NT2/D1 (cell line): Measurements from ENCODE around the gene OR10AD1.

Experiments
- DNase-seq: peaks from one replicate; pipeline ENCODE4 v3.0.0-alpha.2; 2011; ENCODE audit warnings: low read depth, low spot score
- H3K27me3 ChIP-seq: 2 replicates; pipeline ENCODE4 v1.6.0; 2011; ENCODE audit warnings: mild to moderate bottlenecking; ENCODE audit not compliant: insufficient read length, insufficient read depth
- H3K36me3 ChIP-seq: 2 replicates; pipeline ENCODE4 v1.6.1; 2011; ENCODE audit warnings: mild to moderate bottlenecking, low read length, mixed read lengths; ENCODE audit not compliant: insufficient read depth, insufficient read length
- H3K4me1 ChIP-seq: 2 replicates; pipeline ENCODE4 v1.5.1; 2011; ENCODE audit not compliant: insufficient read depth, insufficient read length
- H3K4me3 ChIP-seq: 2 replicates; pipeline ENCODE4 v1.5.1; 2011; ENCODE audit warnings: low read depth; ENCODE audit not compliant: insufficient read length
- H3K9ac ChIP-seq: 2 replicates; pipeline ENCODE4 v1.6.0; 2011; ENCODE audit warnings: low read depth; ENCODE audit not compliant: insufficient read length
- H3K9me3 ChIP-seq: 2 replicates; pipeline ENCODE4 v1.5.1; 2011; ENCODE audit warnings: mild to moderate bottlenecking, low read length; ENCODE audit not compliant: insufficient read depth
- SUZ12 ChIP-seq: IDR thresholded peaks from 2 replicates; pipeline ENCODE4 v1.6.1; 2011; ENCODE audit not compliant: insufficient read length, insufficient read depth; ENCODE audit errors: extremely low read depth
- YY1 ChIP-seq: IDR thresholded peaks from 2 replicates; pipeline ENCODE4 v1.6.1; 2011; ENCODE audit not compliant: insufficient read length, insufficient read depth
- ZNF274 ChIP-seq: IDR thresholded peaks from 2 replicates; pipeline ENCODE4 v1.6.1; 2011; ENCODE audit warnings: mild to moderate bottlenecking, low read depth, low read length

OR10AD1 gene

DNA sequence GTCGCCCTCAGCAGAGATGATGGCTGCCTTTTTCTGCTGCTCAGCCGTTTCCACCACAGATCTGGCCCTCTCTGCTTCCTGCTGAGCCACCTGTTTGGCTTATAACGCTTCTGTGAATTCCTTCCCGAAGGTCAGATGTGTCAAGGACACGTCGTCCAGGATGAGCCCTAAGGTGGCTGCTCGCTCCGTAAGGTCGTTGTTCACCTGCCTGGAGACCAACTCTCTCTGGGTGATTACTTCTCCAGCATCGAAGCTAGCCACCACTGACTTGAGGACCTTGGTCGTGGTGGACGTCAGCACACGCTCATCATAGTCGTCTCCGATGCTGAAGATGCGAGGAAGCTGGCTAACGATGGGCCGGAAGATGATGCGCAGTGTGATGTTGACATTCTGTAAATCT, 34.1 kb downstream of the OR10AD1 start:
- Histone ChIP-seq H3K27me3 (no peaks in the 10 kb centered on the region), H3K4me3 (no peak overlapping the region), H3K9ac (no peak overlapping the region), H3K36me3 (no peaks in the 10 kb centered on the region), H3K9me3 (no peaks in the 10 kb centered on the region), H3K4me1 (no peaks in the 10 kb centered on the region)
- TF ChIP-seq ZNF274 (no peak), YY1 (no peak), SUZ12 (no peak)
- DNase-seq: no peak

- H3K4me1 ChIP-seq: no peaks in the 10 kb centered on the region
- H3K9ac ChIP-seq: no peak overlapping the region
- TF ChIP-seq YY1 (no peak), SUZ12 (no peak), ZNF274 (no peak)
- no peaks in the 10 kb centered on the region for H3K36me3 ChIP-seq
- no peak overlapping the region for H3K4me3 ChIP-seq
- DNase-seq: peak; percentile 52
- no peaks in the 10 kb centered on the region for H3K9me3 ChIP-seq
- no peaks in the 10 kb centered on the region for H3K27me3 ChIP-seq
Observed at GRCh38 chr12:48165089-48165981, 37.8 kb downstream of the OR10AD1 start.

DNA sequence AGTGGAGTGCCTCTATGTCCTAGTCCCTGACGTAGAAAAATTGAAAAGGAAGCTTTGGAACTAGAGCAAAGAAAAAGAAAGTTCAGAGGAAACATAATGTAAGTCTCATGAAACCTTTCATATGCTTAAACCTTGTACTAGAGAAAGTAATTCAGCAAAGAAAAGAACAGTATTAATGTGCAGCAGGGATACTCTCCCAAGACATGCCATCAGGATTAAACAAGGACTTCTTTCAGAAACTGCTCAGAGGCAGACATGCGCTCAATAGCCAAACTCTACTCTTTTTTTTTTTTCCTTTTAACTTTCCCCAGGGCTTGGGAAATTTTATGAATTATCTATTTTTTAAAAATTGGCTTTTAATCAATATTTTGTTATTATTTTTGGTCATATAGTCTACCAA, 38.6 kb downstream of the OR10AD1 start:
- no peaks in the 10 kb centered on the region for H3K36me3 ChIP-seq
- no peak for DNase-seq
- no peaks in the 10 kb centered on the region for H3K4me1 ChIP-seq
- TF ChIP-seq ZNF274 (no peak), SUZ12 (no peak), YY1 (no peak)
- no peaks in the 10 kb centered on the region for H3K27me3 ChIP-seq
- no peaks in the 10 kb centered on the region for H3K9me3 ChIP-seq
- H3K4me3 ChIP-seq: no peak overlapping the region
- H3K9ac ChIP-seq: no peak overlapping the region

DNA sequence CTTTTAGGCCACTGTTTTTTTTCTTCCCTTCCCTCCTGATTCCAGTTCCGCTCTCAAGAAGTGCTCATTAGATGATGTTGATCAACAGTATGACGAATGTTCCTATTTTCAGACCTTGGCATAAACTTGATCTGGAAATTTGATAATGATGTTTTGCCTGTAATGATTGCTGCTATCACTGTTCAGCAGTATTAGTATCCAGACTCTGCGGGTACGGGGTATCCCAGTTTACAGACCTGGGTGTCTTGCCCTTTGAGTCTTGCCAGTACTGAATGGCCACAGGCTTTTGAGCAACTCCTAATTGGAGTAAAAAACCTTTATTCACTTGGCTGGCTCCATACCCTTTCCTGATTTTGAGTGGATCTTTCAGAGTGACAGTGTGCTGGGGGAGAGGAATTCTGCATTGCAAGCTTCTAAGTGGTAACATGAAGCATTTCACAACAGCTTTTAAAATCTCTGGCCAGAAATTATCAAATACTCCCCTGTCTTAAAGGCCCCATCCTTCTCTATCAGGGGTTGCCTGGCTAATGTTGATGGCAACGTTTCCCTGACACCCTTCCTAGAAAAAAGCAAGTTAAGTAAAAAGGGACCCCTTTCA, 39.8 kb downstream of the OR10AD1 start:
- TF ChIP-seq YY1 (no peak), SUZ12 (no peak), ZNF274 (no peak)
- Histone ChIP-seq H3K9ac (no peak overlapping the region), H3K27me3 (no peaks in the 10 kb centered on the region), H3K4me1 (no peaks in the 10 kb centered on the region), H3K4me3 (no peak overlapping the region), H3K9me3 (no peaks in the 10 kb centered on the region), H3K36me3 (no peaks in the 10 kb centered on the region)
- no peak for DNase-seq

- H3K4me1 ChIP-seq: peaks cover 3% of the 10 kb centered on the region
- no peak overlapping the region for H3K4me3 ChIP-seq
- no peaks in the 10 kb centered on the region for H3K27me3 ChIP-seq
- no peaks in the 10 kb centered on the region for H3K9me3 ChIP-seq
- TF ChIP-seq YY1 (no peak), SUZ12 (no peak), ZNF274 (no peak)
- no peaks in the 10 kb centered on the region for H3K36me3 ChIP-seq
- no peak overlapping the region for H3K9ac ChIP-seq
- no peak for DNase-seq
Observed at GRCh38 chr12:48160807-48161206, 42.3 kb downstream of the OR10AD1 start.

- no peak for DNase-seq
- peaks cover 3% of the 10 kb centered on the region for H3K4me1 ChIP-seq
- H3K9ac ChIP-seq: no peak overlapping the region
- no peaks in the 10 kb centered on the region for H3K36me3 ChIP-seq
- no peaks in the 10 kb centered on the region for H3K9me3 ChIP-seq
- no peak overlapping the region for H3K4me3 ChIP-seq
- no peaks in the 10 kb centered on the region for H3K27me3 ChIP-seq
- TF ChIP-seq YY1 (no peak), ZNF274 (no peak), SUZ12 (no peak)
Observed at GRCh38 chr12:48160046-48160445, 43.0 kb downstream of the OR10AD1 start.

DNA sequence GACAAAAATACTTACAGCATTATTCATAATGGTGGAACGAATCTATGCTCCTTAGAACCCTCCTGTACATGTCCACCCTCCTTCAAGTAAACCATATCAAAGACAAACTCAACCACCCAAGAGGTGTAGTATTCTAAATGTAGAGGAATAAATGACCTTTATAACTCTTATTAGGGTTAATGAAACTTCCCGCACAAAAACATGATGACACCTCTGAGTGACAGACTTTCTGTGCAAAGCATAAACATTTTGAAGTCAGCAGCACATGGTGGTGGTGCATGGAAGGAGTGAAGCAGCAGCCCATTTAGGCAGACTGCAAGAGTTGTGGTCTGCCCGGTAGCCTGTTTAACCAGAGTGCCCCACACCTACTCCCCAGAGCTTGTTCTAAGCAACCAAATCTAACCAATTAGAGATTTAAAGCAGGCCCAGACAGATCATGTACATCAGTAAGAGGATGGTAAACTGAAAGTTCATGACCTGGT, 45.2 kb downstream of the OR10AD1 start:
- no peaks in the 10 kb centered on the region for H3K27me3 ChIP-seq
- peaks cover 3% of the 10 kb centered on the region for H3K4me1 ChIP-seq
- H3K36me3 ChIP-seq: peaks cover 2% of the 10 kb centered on the region
- DNase-seq: no peak
- peak overlapping the region; percentile 94 for H3K4me3 ChIP-seq
- H3K9me3 ChIP-seq: no peaks in the 10 kb centered on the region
- TF ChIP-seq SUZ12: no peak
- H3K9ac ChIP-seq: peak overlapping the region; percentile 80
